GM23338 (cell line): ENCODE results near the gene GDAP1L1. TPM values are rescaled to one million over a fixed set of nuclear protein-coding genes. Genes with fewer than 3 reads are reported as not detected.
"Not testable (repeated sequence)": the region's sequence is repeated elsewhere in the genome, so short reads cannot be mapped to it uniquely, and the experiment has no call there.

Experiments
- ATAC-seq: fragments of 200-7000 bp; cut with Tn5 transposase; 3 replicates; pipeline ENCODE4 v1.9.1; 2020
- DNase-seq: peaks from one replicate; pipeline ENCODE4 v3.0.0-alpha.2; 2015; ENCODE audit warnings: low spot score
- H2AFZ ChIP-seq: fragments of 200-600 bp; sonication (generic); 2 replicates; pipeline ENCODE4 v1.8.0; 2016; ENCODE audit warnings: antibody characterized with exemption, mild to moderate bottlenecking, moderate library complexity
- H3F3A ChIP-seq: fragments of 200-600 bp; sonication (generic); replicated peaks from 2 replicates; pipeline ENCODE4 v1.8.0; 2017; ENCODE audit warnings: antibody characterized with exemption, mixed run types, low read depth
- H3K27ac ChIP-seq: fragments of 200-600 bp; sonication (generic); 2 replicates; pipeline ENCODE4 v1.6.1; 2016; ENCODE audit warnings: low read depth
- H3K27me3 ChIP-seq: fragments of 200-600 bp; sonication (generic); 2 replicates; pipeline ENCODE4 v1.8.0; 2016; ENCODE audit warnings: mild to moderate bottlenecking, mixed run types, moderate library complexity; ENCODE audit not compliant: insufficient read depth
- H3K36me3 ChIP-seq: fragments of 200-600 bp; sonication (generic); 2 replicates; pipeline ENCODE4 v1.8.0; 2016; ENCODE audit warnings: mild to moderate bottlenecking; ENCODE audit not compliant: insufficient read depth
- H3K4me1 ChIP-seq: fragments of 200-600 bp; sonication (generic); 2 replicates; pipeline ENCODE4 v1.8.0; 2016; ENCODE audit warnings: mild to moderate bottlenecking, moderate library complexity; ENCODE audit not compliant: insufficient read depth
- H3K4me2 ChIP-seq: fragments of 200-600 bp; sonication (generic); 2 replicates; pipeline ENCODE4 v1.7.1; 2017; ENCODE audit warnings: mixed run types
- H3K4me3 ChIP-seq: fragments of 200-600 bp; sonication (generic); 2 replicates; pipeline ENCODE4 v1.6.1; 2016; ENCODE audit warnings: mixed run types
- H3K79me2 ChIP-seq: fragments of 200-600 bp; sonication (generic); replicated peaks from 2 replicates; pipeline ENCODE4 v1.8.0; 2017; ENCODE audit warnings: mild to moderate bottlenecking; ENCODE audit not compliant: insufficient read depth
- H3K9me2 ChIP-seq: fragments of 200-600 bp; sonication (generic); 2 replicates; pipeline ENCODE4 v1.8.0; 2017; ENCODE audit not compliant: insufficient read depth
- H4K20me1 ChIP-seq: fragments of 200-600 bp; sonication (generic); replicated peaks from 2 replicates; pipeline ENCODE4 v1.8.0; 2017; ENCODE audit warnings: mild to moderate bottlenecking; ENCODE audit not compliant: insufficient read depth
- H3K27ac Mint-ChIP-seq: 2 replicates; pipeline ENCODE4 v1.8.0; 2020; ENCODE audit warnings: inconsistent platforms, mild to moderate bottlenecking, moderate library complexity, mixed read lengths
- H3K27me3 Mint-ChIP-seq: 3 replicates; pipeline ENCODE4 v1.8.0; 2022; ENCODE audit warnings: low read depth, mild to moderate bottlenecking, moderate library complexity, mixed read lengths, inconsistent platforms; ENCODE audit not compliant: insufficient read depth, poor library complexity
- H3K36me3 Mint-ChIP-seq: 3 replicates; pipeline ENCODE4 v1.8.0; 2021; ENCODE audit warnings: low read depth, mild to moderate bottlenecking, inconsistent platforms, moderate library complexity, mixed read lengths
- H3K4me1 Mint-ChIP-seq: 3 replicates; pipeline ENCODE4 v1.8.0; 2020; ENCODE audit warnings: mild to moderate bottlenecking, inconsistent platforms, mixed read lengths
- H3K4me3 Mint-ChIP-seq: 3 replicates; pipeline ENCODE4 v1.8.0; 2021; ENCODE audit warnings: moderate library complexity, mild to moderate bottlenecking, inconsistent platforms, mixed read lengths
- H3K9me3 Mint-ChIP-seq: 3 replicates; pipeline ENCODE4 v1.8.0; 2020; ENCODE audit warnings: moderate library complexity, mild to moderate bottlenecking, inconsistent platforms, mixed read lengths
- EZH2 ChIP-seq: fragments of 200-600 bp; sonication (generic); IDR thresholded peaks from one replicate; pipeline ENCODE4 v1.8.0; 2017; ENCODE audit warnings: antibody characterized with exemption, mild to moderate bottlenecking, low read depth; ENCODE audit not compliant: unreplicated experiment
- EZH2phosphoT487 ChIP-seq: fragments of 200-600 bp; sonication (generic); IDR thresholded peaks from one replicate; pipeline ENCODE4 v1.8.1; 2018; ENCODE audit warnings: antibody characterized with exemption; ENCODE audit not compliant: unreplicated experiment
- STAT1 ChIP-seq: IDR thresholded peaks from one replicate; pipeline ENCODE4 v1.6.1; 2016; ENCODE audit warnings: antibody characterized with exemption; ENCODE audit not compliant: unreplicated experiment
- ZNF114 ChIP-seq: fragments of 250-450 bp; sonication (Bioruptor Pico); IDR thresholded peaks from 2 replicates; pipeline ENCODE4 v1.5.0; 2020; ENCODE audit warnings: mild to moderate bottlenecking, moderate library complexity
- ZNF331 ChIP-seq: fragments of 250-450 bp; sonication (Bioruptor Pico); IDR thresholded peaks from 2 replicates; pipeline ENCODE4 v1.5.0; 2020; ENCODE audit warnings: low read depth, mild to moderate bottlenecking, moderate library complexity
- polyA plus RNA-seq: library from polyadenylated mRNA; unstranded; fragments of >200 nt; fragmentation: Nextera tagmentation; extraction: Ambion mirVana; gene quantifications from 2 replicates; pipeline ENCODE4 v1.2.1, GENCODE V29; 2016
- total RNA-seq: library from RNA; depleted of rRNA; stranded (reverse); fragments of >200 nt; shearing (Covaris generic); gene quantifications from 2 replicates; pipeline ENCODE4 v1.2.3, GENCODE V29; 2014
- TF ChIP-seq, protein P1 (sequence below): fragments of 250-450 bp; sonication (Bioruptor Pico); IDR thresholded peaks from 2 replicates; pipeline ENCODE4 v1.5.0; 2020; ENCODE audit warnings: mild to moderate bottlenecking, moderate library complexity
- TF ChIP-seq, protein P2 (sequence below): IDR thresholded peaks from 2 replicates; pipeline ENCODE4 v1.6.1; 2016; ENCODE audit warnings: antibody characterized with exemption

Gene GDAP1L1
- total and polyA plus RNA-seq, 2 experiments from 2014 or later, result 4.5 to 11.2 TPM

DNA sequence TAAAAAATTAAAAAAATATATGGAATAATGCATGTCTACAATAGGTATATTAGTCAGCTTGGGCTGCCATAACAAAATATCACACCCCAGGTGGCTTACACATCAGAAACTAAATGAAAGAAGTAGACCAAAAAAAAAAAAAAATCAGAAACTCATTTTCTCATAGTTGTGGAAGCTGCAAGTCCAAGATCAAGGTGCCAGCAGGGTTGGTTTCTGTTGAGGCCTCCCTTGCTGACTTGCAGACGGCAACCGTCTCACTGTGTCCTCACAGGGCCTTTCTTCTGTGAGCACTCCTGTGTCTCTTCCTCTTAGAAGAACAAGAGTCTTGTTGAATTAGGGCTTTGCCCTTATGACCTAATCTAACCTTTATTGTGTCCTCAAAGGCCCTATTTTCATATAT is 11.4 kb upstream of the GDAP1L1 start:
- Histone ChIP-seq H3K4me2 (no peak overlapping the region), H3K9me2 (no peaks in the 10 kb centered on the region; the same call in 1 of the 2 replicates), H3K27me3 (no peaks in the 10 kb centered on the region), H2AFZ (no peak overlapping the region), H3K36me3 (no peaks in the 10 kb centered on the region), H4K20me1 (no peaks in the 10 kb centered on the region), H3K4me1 (peaks cover 10% of the 10 kb centered on the region), H3K4me3 (no peak overlapping the region), H3K79me2 (no peaks in the 10 kb centered on the region), H3F3A (no peaks in the 10 kb centered on the region), H3K27ac (no peak overlapping the region)
- Mint-ChIP-seq H3K4me1 (peaks cover 17% of the 10 kb centered on the region), H3K27ac (no peak overlapping the region), H3K4me3 (no peak overlapping the region), H3K36me3 (no peaks in the 10 kb centered on the region; the same call in 2 of the 3 replicates), H3K9me3 (peaks cover 3% of the 10 kb centered on the region; the same call in 2 of the 3 replicates), H3K27me3 (peaks cover 8% of the 10 kb centered on the region)
- TF ChIP-seq ZNF114 (CRISPR knock-in tag) (no peak), EZH2phosphoT487 (no peak), ZNF331 (CRISPR knock-in tag) (no peak), STAT1 (no peak), EZH2 (no peak)
- TF ChIP-seq, protein P1, sequence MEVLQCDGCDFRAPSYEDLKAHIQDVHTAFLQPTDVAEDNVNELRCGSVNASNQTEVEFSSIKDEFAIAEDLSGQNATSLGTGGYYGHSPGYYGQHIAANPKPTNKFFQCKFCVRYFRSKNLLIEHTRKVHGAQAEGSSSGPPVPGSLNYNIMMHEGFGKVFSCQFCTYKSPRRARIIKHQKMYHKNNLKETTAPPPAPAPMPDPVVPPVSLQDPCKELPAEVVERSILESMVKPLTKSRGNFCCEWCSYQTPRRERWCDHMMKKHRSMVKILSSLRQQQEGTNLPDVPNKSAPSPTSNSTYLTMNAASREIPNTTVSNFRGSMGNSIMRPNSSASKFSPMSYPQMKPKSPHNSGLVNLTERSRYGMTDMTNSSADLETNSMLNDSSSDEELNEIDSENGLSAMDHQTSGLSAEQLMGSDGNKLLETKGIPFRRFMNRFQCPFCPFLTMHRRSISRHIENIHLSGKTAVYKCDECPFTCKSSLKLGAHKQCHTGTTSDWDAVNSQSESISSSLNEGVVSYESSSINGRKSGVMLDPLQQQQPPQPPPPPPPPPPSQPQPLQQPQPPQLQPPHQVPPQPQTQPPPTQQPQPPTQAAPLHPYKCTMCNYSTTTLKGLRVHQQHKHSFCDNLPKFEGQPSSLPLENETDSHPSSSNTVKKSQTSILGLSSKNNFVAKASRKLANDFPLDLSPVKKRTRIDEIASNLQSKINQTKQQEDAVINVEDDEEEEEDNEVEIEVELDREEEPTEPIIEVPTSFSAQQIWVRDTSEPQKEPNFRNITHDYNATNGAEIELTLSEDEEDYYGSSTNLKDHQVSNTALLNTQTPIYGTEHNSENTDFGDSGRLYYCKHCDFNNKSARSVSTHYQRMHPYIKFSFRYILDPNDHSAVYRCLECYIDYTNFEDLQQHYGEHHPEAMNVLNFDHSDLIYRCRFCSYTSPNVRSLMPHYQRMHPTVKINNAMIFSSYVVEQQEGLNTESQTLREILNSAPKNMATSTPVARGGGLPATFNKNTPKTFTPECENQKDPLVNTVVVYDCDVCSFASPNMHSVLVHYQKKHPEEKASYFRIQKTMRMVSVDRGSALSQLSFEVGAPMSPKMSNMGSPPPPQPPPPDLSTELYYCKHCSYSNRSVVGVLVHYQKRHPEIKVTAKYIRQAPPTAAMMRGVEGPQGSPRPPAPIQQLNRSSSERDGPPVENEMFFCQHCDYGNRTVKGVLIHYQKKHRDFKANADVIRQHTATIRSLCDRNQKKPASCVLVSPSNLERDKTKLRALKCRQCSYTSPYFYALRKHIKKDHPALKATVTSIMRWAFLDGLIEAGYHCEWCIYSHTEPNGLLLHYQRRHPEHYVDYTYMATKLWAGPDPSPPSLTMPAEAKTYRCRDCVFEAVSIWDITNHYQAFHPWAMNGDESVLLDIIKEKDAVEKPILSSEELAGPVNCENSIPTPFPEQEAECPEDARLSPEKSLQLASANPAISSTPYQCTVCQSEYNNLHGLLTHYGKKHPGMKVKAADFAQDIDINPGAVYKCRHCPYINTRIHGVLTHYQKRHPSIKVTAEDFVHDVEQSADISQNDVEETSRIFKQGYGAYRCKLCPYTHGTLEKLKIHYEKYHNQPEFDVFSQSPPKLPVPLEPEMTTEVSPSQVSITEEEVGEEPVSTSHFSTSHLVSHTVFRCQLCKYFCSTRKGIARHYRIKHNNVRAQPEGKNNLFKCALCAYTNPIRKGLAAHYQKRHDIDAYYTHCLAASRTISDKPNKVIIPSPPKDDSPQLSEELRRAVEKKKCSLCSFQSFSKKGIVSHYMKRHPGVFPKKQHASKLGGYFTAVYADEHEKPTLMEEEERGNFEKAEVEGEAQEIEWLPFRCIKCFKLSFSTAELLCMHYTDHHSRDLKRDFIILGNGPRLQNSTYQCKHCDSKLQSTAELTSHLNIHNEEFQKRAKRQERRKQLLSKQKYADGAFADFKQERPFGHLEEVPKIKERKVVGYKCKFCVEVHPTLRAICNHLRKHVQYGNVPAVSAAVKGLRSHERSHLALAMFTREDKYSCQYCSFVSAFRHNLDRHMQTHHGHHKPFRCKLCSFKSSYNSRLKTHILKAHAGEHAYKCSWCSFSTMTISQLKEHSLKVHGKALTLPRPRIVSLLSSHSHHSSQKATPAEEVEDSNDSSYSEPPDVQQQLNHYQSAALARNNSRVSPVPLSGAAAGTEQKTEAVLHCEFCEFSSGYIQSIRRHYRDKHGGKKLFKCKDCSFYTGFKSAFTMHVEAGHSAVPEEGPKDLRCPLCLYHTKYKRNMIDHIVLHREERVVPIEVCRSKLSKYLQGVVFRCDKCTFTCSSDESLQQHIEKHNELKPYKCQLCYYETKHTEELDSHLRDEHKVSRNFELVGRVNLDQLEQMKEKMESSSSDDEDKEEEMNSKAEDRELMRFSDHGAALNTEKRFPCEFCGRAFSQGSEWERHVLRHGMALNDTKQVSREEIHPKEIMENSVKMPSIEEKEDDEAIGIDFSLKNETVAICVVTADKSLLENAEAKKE (CRISPR knock-in tag), result no peak
- TF ChIP-seq, protein P2, sequence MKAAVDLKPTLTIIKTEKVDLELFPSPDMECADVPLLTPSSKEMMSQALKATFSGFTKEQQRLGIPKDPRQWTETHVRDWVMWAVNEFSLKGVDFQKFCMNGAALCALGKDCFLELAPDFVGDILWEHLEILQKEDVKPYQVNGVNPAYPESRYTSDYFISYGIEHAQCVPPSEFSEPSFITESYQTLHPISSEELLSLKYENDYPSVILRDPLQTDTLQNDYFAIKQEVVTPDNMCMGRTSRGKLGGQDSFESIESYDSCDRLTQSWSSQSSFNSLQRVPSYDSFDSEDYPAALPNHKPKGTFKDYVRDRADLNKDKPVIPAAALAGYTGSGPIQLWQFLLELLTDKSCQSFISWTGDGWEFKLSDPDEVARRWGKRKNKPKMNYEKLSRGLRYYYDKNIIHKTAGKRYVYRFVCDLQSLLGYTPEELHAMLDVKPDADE, result no peak
- no peak for ATAC-seq
- DNase-seq, result no peak

DNA sequence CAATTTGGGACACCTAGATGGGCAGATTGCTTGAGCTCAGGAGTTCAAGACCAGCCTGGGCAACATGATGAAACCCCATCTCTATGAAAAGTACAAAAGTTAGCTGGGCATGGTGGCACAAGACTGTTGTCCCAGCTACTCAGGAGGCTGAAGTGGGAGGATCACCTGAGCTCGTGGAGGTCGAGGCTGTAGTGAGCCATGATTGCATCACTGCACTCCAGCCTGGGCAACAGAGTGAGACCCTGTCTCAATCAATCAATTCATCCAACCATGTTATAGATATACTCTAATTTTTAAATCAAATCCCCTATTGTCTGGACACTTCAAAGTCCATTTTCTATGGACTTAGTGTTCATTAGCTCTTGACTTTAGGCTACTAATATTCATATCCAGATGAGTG is 10.3 kb upstream of the GDAP1L1 start:
- H3K4me3 Mint-ChIP-seq, H3K9me3 Mint-ChIP-seq, H3K36me3 Mint-ChIP-seq, H2AFZ ChIP-seq, H3K27ac Mint-ChIP-seq, H3K36me3 ChIP-seq, ATAC-seq, H3K27ac ChIP-seq, H3F3A ChIP-seq, H3K27me3 ChIP-seq, DNase-seq, H4K20me1 ChIP-seq, H3K4me1 ChIP-seq, H3K4me1 Mint-ChIP-seq, H3K4me2 ChIP-seq, H3K4me3 ChIP-seq, H3K9me2 ChIP-seq, H3K79me2 ChIP-seq, H3K27me3 Mint-ChIP-seq: not testable (repeated sequence)
